OCI-LY7 (cell line): Measurements from ENCODE around the gene SOX5.

ENCODE experiments used
- CTCF ChIP-seq: fragments of 200-600 bp; sonication (generic); conservative IDR thresholded peaks from 2 replicates; pipeline ENCODE4 v1.5.1; 2014; ENCODE audit warnings: mild to moderate bottlenecking, antibody characterized with exemption, low read length, moderate library complexity, mixed read lengths
- EZH2phosphoT487 ChIP-seq: fragments of 200-600 bp; sonication (generic); IDR thresholded peaks from 2 replicates; pipeline ENCODE4 v1.6.1; 2018; ENCODE audit warnings: low read depth, borderline replicate concordance, mild to moderate bottlenecking, mixed run types, antibody characterized with exemption, low read length, moderate library complexity, mixed read lengths

GRCh38 chr12:23795494-23795893 lies 154.0 kb downstream of the SOX5 start:
- TF ChIP-seq CTCF (no peak), EZH2phosphoT487 (no peak)
